Parathyroid adenoma (tissue), 2 donors: ENCODE results near the gene CNNM3.

Experiments used
- H2AFZ ChIP-seq: fragments of 300-600 bp; sonication (generic); one replicate; pipeline ENCODE4 v1.7.0; 2017; ENCODE audit warnings: antibody characterized with exemption, mild to moderate bottlenecking
- H3K27ac ChIP-seq: fragments of 300-600 bp; sonication (generic); one replicate; pipeline ENCODE4 v1.7.0; 2017
- H3K27me3 ChIP-seq: fragments of 300-600 bp; sonication (generic); one replicate; pipeline ENCODE4 v1.7.0; 2017; ENCODE audit warnings: low read length; ENCODE audit not compliant: control insufficient read depth, insufficient read depth
- H3K36me3 ChIP-seq: fragments of 300-600 bp; sonication (generic); one replicate; pipeline ENCODE4 v1.7.0; 2017; ENCODE audit warnings: low read length; ENCODE audit not compliant: control insufficient read depth, insufficient read depth
- H3K4me1 ChIP-seq: fragments of 300-600 bp; sonication (generic); one replicate; pipeline ENCODE4 v1.7.0; 2017; ENCODE audit warnings: control low read depth
- H3K4me2 ChIP-seq: fragments of 300-600 bp; sonication (generic); one replicate; pipeline ENCODE4 v1.7.0; 2017; ENCODE audit warnings: low read length
- H3K4me3 ChIP-seq: fragments of 300-600 bp; sonication (generic); one replicate; pipeline ENCODE4 v1.7.0; 2017; ENCODE audit warnings: low read depth, low read length
- H3K79me2 ChIP-seq: fragments of 300-600 bp; sonication (generic); one replicate; pipeline ENCODE4 v1.7.0; 2017; ENCODE audit warnings: control low read depth
- H3K9ac ChIP-seq: fragments of 300-600 bp; sonication (generic); one replicate; pipeline ENCODE4 v1.7.0; 2017; ENCODE audit warnings: mild to moderate bottlenecking
- H3K9me3 ChIP-seq: fragments of 300-600 bp; sonication (generic); one replicate; pipeline ENCODE4 v1.7.0; 2017; ENCODE audit warnings: low read length; ENCODE audit not compliant: control insufficient read depth
- TF ChIP-seq, protein P1 (sequence below): fragments of 300-600 bp; sonication (generic); IDR thresholded peaks from one replicate; pipeline ENCODE4 v1.7.0; 2017; ENCODE audit warnings: antibody characterized with exemption, mild to moderate bottlenecking
- donor health status: primary hyperparathyroidism.

The CNNM3 gene

GRCh38 chr2:96816127-96816835, at the start of gene CNNM3:
Gene CNNM3, plus strand, starts transcription at chr2:96816268. Its CDS starts 10 bp downstream, at chr2:96816278.
- Histone ChIP-seq H3K9ac (no peak within 1 kb of the TSS), H3K27me3 (no peaks in the 10 kb centered on the region), H3K36me3 (no peaks in the 10 kb centered on the region), H3K4me2 (peak within 1 kb of the TSS; percentile 97), H3K9me3 (no peaks in the 10 kb centered on the region), H3K27ac (peak within 1 kb of the TSS; percentile 89), H2AFZ (peak within 1 kb of the TSS; percentile 91), H3K79me2 (peaks cover 34% of the 10 kb centered on the region), H3K4me1 (peaks cover 25% of the 10 kb centered on the region), H3K4me3 (peak within 1 kb of the TSS; percentile 78)
- TF ChIP-seq, protein P1, sequence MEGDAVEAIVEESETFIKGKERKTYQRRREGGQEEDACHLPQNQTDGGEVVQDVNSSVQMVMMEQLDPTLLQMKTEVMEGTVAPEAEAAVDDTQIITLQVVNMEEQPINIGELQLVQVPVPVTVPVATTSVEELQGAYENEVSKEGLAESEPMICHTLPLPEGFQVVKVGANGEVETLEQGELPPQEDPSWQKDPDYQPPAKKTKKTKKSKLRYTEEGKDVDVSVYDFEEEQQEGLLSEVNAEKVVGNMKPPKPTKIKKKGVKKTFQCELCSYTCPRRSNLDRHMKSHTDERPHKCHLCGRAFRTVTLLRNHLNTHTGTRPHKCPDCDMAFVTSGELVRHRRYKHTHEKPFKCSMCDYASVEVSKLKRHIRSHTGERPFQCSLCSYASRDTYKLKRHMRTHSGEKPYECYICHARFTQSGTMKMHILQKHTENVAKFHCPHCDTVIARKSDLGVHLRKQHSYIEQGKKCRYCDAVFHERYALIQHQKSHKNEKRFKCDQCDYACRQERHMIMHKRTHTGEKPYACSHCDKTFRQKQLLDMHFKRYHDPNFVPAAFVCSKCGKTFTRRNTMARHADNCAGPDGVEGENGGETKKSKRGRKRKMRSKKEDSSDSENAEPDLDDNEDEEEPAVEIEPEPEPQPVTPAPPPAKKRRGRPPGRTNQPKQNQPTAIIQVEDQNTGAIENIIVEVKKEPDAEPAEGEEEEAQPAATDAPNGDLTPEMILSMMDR, result peak; percentile 85

DNA sequence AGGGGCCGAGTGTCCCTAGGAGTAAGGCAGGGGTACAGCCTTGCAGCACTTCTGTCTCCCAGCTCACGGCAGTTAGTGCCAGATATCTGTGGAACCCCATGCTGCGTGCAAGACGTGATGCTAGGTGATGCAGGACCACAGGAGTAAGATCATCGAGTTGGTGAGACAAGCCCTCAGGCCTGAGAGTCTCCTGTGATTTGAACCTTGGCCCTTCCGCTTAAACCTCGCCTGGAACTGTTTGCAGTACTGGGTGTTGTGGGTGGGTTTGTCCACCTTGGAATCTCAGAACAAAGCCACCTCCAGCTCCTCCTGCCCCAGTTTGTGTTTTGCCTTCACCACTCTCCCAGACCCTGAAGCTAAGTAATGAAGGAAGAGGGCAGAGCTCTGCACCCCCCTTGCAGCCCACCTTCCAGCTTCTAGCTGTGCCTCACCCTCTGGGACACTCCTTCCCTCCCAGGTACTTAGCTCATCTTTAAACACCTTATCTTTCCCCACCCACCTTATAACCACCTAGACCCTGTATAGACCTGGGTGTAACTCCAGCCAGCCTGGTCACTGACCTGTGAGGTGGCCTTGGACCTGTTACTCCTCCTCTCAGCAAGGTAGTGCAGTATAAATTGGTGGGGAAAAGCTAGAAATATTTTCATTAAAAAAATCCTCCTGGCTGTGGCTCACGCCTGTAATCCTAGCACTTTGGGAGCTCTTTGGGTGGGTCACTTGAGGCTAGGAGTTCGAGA, 48.8 kb upstream of the CNNM3 start:
- TF ChIP-seq, protein P1, result no peak

GRCh38 chr2:96768083-96768561, 47.9 kb upstream of the CNNM3 start:
- H3K4me1 ChIP-seq, result no peaks in the 10 kb centered on the region
- no peak overlapping the region for H2AFZ ChIP-seq
- H3K9me3 ChIP-seq, result no peaks in the 10 kb centered on the region
- H3K9ac ChIP-seq, result no peak overlapping the region
- no peak overlapping the region for H3K4me3 ChIP-seq
- H3K27me3 ChIP-seq, result no peaks in the 10 kb centered on the region
- no peaks in the 10 kb centered on the region for H3K79me2 ChIP-seq
- no peak overlapping the region for H3K4me2 ChIP-seq
- H3K27ac ChIP-seq, result no peak overlapping the region
- H3K36me3 ChIP-seq, result no peaks in the 10 kb centered on the region
- TF ChIP-seq, protein P1, result no peak

More for the DNA sequence above, 48.8 kb upstream of the CNNM3 start:
- Histone ChIP-seq H3K27ac (no peak overlapping the region), H3K4me3 (no peak overlapping the region), H3K27me3 (no peaks in the 10 kb centered on the region), H3K4me1 (peaks cover 4% of the 10 kb centered on the region), H3K79me2 (no peaks in the 10 kb centered on the region), H3K9ac (no peak overlapping the region), H2AFZ (no peak overlapping the region), H3K9me3 (no peaks in the 10 kb centered on the region), H3K4me2 (no peak overlapping the region), H3K36me3 (no peaks in the 10 kb centered on the region)

- no peak overlapping the region for H3K4me2 ChIP-seq
- no peak overlapping the region for H3K27ac ChIP-seq
- no peaks in the 10 kb centered on the region for H3K4me1 ChIP-seq
- no peak overlapping the region for H3K9ac ChIP-seq
- no peaks in the 10 kb centered on the region for H3K79me2 ChIP-seq
- H3K9me3 ChIP-seq, result no peaks in the 10 kb centered on the region
- no peaks in the 10 kb centered on the region for H3K36me3 ChIP-seq
- no peak overlapping the region for H3K4me3 ChIP-seq
- no peaks in the 10 kb centered on the region for H3K27me3 ChIP-seq
- TF ChIP-seq, protein P1, result no peak
- no peak overlapping the region for H2AFZ ChIP-seq
These were observed 46.3 kb upstream of the CNNM3 start for GRCh38 chr2:96769814-96770213.
